COR-L47 (cell line): ENCODE measurements around the gene PLXNC1.

Experiments used
- DNase-seq: peaks from one replicate; lab custom pipeline; 2025; lab: John Stamatoyannopoulos, UW

PLXNC1 gene

DNA sequence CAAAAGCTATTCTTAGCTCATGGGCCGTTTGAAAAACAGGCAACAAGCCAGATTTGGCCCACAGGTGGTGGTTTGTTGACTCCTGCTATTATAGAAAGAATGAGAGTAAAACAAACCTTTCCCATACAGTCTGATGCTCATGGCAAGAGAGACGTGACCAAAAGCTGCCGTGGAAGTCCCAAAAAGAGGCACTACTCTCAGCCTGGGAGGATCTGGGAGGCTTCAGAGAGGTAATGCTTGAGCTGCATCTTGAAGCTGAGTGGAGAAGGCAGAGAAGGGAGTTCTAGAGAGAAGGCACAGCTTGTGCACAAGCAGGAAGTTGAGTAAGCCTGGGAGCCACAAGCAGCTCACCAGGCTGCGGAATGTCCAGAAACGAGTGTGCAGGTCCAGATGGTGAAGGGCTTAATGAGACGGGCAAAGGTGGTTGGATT, 9.6 kb downstream of the PLXNC1 start:
- DNase-seq, result peak; percentile 65

DNA sequence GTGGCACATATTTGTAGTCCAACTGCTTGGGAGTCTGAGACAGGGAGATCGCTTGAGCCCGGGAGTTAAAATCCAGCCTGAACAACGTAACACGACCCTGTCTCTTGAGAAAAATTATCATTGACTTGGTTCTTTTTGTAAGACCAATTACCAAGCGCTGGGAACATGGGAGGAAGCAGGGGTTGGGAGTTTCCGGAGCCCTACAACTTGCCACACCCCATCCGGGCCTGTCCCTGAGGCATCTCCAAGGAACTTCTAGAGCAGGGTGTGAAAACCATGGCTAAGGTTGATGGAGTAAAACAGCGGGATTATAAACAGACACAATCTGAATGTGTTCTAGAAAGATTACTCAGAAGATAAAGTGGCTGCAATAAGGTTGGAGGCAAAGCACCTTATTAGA, 10.3 kb downstream of the PLXNC1 start:
- no peak for DNase-seq

DNA sequence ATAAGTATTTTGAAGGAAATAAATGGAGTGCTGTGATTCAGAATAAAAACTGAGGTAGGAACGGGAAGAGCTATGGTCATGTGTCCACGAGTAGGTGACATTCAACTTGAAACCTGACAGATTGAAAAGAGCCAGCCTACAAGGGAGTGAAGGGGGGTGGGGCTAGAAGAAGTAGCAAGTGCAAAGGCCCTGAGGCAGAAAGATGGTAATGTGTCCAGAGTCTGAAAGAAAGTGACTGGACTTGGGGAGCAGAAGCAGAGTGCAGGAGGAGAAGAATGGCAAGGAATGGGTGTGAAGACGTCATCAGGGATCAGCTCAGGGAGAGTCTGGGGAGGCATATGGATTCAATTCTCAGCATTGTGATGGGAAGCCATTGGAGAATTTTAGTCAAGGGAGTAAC, 13.7 kb downstream of the PLXNC1 start:
- DNase-seq, result no peak

DNA sequence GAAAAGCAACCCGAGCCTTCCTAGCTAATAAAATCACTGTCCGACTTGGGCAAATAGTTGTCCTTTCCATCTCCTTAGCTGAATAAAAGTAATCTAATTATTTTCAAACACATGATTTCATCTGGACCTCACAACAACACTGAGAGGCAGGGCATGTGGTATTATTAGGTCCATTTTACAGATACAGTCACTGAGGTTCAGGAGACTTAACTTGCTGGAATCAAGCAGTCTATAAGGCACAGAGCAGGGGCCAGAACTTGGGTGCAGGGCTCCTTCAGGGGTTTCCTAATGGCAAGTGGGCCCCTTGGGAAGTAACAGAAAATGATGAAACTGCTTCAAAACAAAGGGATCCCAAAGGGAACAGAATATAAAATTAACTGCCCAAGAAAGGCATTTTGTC, 15.5 kb downstream of the PLXNC1 start:
- no peak for DNase-seq

DNA sequence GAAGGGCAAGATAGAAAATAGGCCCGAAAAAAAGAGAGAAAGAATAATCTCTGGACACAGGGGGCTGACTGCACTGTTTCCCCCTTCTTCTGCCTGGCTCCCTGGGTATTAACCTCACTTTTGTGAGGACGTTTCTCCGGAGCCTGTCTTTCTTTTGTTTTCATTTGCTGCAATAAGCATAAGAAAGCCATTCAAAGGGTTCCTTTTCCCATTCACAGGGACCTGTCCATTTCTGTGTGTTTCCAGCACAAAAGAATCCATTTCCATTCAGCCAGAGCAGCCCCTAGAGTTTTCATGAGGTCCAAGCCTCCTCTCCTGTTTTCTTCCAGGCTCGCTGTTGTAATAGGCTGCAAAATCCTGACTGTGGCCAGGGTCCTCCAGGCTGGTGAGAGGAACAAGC, 16.8 kb downstream of the PLXNC1 start:
- no peak for DNase-seq

DNA sequence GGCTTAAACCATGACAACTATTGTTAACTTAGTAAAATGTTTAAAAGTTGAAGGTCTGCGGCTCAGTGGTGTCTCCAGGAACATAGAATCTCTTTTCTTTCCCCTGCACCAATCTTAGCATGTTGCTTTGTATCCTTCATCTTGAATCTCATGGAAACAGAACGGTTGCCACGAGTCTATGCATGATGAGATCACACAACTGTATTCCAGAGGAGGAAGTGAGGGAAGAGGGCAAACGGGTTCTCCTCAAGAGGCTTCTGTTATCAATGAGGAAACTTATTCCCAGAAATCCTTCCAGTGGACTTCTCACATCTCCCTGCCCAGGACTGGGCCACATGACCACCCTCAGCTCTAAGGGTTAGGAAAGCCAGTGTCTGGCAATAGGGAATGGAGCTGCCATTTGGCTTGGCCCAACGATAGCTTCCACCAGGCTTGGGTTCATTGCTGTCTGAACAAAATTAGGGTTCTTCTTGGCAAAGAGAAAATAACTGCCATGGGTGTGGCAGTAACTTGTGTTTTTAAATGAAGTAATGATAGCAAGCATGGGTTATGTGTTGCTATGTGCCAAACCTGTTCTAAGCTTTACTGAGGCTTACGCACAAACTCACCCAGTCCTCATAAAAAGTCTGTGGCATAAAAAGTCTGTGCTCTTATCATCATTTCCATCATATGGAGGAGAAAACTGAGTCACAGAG, 17.4 kb downstream of the PLXNC1 start:
- no peak for DNase-seq

DNA sequence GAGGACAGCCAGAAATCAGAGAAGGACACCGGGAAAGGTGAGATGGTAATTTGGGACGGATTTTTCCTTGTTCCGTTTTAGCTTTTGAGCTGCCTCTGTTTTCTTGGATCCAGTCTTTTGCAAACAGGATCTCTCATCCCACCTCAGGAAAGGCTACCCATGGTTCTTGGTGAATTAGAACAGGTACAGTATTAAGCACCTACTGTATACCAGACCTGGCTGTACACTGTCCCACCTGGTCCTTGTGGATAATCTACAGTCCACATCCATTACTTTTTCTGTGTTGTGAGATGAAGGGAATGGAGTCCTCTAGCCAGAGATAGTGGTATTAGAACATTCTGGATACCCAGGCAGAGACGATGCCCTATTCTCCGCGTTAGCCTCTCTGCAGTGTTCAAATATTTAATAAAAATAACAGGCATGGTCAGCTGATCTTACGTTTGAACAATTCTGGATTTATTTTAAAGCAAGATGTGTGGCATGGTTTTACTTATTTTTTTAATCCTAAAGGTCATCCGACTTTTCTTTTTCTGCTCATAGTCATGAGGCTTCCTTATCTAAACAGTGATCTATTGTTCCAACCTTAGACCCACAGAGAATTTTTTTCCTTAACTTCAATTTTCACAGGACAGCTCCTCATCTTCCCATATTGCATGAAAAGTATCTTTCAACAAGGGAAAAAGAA, 18.8 kb downstream of the PLXNC1 start:
- no peak for DNase-seq

DNA sequence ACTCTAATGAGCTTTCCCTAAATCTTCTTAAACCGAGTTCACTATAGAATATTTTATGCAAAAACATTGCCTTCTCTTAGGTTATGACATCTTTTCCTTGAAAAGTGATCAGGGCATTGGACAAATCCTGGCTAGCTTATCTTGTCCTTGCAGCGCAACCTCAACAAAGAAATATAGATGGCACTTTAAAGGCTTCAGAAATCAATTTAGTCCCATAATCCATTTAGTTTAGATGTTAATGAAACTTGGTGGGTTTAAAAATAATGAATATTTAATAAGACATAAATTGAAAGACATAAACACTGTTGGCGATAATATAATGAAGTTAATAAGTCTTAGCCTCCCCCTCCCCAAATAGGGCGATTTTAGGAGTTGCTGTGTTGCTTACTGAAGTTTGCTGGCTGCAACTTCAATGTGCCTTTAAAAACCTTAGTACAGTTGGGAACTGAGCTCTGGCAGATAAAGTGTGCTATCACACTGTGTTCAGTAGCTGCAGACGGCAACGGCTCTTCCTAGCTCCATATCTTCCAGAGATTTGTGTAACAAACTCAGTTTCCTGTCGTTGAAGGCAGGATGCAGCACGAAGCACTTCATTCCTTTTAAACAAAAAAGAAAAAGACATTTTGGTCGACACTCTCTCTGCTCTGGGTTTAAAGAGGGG, 19.5 kb downstream of the PLXNC1 start:
- DNase-seq, result no peak

DNA sequence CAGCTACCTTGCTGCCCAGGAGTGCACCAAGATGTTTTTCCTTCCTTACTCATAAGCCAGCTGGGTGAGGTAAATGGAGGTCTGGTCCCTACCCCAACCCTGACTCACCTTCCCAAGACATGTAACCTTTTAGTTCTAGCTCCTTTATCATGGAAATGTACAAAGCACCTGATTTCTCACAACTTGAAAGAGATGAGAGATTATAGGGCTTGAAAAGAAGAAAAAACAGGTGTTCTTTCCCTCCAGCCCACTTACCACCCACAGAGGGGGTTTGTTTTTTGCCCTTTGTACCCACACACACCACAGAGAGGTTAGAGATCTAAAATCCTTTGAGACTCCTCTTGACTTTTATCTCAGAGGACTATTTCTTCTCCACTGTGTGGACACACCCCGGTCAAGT, 21.1 kb downstream of the PLXNC1 start:
- no peak for DNase-seq

DNA sequence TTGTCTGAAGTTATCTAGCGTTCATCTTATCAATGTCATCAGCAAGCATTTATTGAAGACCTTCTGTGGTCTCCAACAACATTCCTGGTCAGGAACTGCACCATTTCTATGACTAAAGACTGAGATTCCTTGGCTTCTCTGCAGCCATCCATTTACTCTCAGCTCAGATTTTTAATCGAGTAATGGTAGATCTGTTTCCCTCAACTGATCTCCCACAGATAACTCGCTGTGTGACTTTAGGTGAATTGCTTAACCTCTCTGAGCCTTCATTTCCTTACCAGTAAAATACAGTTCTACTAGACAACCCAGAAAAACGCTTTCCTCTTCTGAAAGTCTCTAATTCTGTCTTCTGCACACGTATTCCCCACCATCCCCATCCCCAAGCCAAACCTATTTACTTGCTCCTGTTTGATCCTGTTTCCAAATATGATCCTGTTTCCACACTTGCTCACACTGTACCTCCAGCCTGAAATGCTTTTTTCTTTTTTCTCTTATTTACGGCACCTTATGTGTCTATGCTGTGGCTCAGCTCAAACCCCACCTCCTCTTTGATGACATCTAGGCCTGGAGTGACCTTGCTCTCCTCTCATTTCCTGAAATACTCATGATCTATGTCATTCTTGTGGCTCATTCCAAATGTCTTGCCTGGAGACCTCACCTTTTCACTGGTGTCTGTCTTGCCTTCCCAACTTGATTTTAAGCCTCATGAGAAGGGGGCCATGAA, 21.8 kb downstream of the PLXNC1 start:
- DNase-seq, result no peak

DNA sequence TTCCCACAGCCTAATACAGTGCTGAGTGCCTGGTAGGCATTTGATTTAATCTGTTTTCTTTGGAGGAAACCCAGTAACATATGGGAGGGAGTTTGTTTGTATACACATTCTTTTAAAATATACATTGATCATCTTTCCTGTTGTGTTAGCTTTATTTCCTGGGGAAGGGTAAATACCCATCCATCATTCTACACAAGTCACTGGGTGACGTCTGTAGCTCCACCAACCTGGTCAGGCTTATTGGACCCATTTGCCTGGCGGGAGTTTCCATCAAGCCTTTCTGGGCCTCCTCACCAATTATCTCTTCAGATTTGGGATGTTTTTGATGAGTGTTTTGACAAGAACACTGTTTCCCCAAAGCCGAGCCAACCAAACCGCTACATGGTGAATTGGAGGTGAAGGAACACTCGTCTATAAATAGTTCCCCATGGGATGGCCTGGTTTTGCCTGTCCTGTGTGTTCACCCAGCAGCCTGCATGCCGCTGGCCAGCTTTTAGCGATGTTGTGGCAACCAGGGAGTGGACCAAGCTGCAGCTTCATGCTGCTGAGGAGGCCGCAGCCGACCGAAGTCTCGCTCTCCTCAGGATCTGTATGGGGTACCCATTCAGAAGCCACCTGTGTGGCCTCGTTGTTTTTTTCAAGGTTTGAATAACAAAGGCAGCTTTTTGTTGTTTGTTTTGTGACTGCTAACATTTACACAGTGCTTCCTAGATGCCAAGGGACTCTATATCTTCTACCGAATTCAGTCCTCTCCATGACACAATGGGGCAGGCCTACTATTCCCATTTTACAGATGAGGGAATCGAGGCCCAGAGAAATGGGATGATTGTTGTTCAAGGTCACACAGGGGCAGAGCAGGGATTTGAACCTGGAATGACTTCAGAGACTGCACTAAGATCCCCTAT, 22.6 kb downstream of the PLXNC1 start:
- DNase-seq, result no peak

DNA sequence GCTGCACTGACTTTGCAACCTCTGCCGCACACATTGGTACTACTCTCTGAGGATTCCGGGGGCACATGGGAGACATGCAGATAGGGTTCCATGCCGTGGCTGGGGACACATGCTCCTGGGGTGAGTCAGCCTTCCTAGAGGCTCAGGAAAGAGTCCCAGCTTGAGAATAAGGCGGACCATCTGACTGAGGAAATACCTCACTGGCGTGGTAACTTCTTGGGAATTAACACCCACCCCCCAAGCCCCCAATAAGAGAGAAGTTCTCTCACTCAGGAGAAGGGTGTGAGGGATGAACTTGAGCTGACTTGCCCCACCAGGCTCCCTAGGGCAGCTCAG, 23.2 kb downstream of the PLXNC1 start:
- DNase-seq, result no peak

DNA sequence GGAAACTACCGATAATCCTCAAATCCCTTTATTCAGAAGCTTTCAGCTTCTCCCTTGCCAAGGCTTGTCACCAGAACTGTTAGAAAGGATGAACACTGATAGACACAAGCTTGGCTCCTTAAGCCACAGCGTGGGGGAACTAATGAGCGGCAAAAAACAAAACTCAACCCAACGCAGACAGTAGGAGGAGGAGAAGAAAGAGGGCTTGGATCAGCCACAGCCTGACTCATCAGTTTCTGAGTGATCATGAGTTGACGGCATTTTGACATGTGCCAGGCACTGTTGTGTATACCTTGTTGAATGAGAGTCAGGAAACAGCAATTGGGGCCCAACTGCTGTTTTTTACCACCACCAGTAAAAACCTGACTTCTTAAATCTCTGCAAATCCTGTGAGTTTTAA, 23.7 kb downstream of the PLXNC1 start:
- no peak for DNase-seq

DNA sequence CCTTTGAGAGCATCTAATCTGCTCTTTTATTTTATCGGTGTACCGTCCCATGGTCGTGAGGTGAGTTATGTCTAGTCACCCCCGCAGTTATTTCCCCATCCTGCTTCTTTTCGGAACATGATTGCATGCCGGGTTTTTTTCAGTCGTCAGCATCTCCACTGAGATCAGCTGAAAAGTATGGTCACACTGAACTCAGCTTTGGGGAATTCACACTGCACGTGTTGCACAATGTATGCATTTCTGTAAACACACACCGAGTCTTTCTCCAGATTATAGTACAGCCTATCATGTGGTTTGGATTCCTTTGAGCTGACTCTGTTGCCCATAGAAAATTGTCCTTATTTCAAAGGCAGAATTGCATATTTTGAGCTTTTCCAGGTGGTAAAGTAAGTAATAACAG, 24.6 kb downstream of the PLXNC1 start:
- DNase-seq, result no peak

DNA sequence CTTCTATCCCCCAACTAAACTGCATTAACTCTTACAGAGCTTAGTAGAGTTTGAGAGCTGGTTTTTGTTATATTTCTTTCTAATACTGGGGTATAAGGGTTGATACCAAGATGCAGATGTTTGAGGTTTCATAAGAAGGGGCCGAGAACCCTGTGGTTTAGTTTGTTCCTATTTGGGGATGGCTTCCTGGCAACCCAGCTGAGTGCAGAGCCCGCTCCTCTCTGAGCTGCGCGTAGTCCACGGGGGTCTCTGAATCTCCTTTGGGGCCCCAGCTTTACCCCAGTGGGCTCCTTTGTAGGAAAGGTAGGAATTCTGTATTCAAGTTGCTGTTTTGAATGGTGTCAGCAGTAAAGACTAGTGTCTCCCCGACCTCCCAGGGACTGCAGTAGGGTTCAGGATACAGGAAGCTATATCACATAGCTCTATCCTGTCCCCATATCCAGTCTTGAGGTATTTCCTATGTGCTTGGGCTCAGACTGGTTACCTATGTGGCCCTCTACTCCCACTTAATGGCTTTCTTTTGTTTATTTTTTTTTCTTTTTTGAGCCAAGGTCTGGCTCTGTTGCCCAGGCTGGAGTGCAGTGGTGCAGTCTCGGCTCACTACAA, 25.4 kb downstream of the PLXNC1 start:
- DNase-seq, result no peak

DNA sequence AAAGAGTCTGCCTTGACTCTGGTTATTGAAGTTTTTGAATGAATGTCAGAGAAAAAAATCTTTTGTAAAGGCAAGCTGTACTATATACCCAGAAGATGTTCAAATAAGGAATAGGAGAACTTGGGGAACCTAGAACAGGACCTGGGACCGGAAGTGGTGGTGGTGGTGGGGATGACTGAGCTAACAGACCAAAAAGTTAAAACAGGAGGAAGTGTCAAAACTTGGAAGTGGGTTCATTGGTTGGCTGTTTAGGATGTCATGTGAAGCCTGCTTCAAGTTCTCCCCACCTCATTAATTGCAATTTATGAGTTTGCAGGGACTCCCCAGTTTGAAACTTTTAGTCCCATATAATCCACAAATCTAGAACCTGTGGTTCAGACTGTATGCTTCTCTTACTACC, 26.2 kb downstream of the PLXNC1 start:
- DNase-seq, result no peak

DNA sequence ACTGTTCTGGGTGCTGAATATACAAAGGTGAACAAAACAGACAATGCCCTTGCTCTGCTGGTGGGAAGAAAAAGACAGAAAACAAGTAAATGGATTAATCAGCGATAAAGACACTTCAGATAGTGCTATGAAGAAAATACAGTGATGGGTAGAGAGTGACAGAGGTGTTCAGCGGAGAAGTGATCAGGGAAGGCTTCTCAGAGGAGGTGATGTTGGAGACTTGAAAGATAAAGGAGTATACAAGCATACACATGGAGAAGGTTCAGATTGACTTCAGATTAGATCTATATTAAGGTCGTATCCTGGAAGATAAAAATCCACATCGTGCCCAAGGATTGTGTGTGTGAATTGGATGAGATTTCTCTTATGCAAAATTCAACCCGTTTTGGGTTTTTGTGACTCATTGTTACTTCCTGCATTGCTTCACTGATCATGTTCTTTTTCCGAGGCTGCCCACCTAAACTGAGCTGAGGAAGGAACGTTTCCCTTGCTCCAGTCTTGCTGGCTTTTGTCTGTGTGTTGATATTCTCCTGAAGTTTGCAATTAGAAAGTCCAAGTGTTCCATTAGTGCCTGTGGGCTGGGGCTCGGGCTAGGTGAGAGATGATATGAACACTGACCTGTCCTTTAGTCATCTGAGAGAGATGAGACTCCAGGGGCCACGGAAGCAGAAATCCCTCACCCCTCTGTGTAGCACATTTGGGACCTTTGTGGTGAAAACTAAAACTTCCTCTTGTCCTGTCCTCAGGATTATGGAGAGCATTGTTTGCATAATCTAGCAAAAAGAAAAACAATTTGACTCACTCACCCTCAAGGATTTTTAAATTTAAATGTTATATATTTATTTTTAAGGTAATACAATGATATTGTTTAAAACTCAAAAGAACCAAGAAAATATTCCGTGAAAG, 27.6 kb downstream of the PLXNC1 start:
- DNase-seq, result no peak

DNA sequence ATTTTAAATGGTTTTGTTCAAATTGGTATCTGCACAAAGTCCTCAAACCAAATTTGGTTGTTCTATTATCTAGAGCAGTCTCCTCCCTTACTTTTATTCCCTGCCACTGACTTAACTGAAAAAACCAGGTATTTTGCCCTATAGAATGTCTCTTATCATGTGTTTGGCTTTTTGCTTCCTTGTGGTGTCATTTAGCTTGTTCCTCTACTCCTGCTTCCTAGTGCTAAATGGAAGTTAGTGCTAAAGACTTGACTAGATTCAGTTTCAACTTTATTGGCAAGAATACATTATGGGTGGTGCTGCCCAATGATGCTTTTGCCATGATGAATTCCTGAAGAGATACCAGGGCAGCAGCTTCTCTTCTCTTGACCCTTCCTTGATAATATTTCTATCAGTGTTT, 29.7 kb downstream of the PLXNC1 start:
- no peak for DNase-seq

DNA sequence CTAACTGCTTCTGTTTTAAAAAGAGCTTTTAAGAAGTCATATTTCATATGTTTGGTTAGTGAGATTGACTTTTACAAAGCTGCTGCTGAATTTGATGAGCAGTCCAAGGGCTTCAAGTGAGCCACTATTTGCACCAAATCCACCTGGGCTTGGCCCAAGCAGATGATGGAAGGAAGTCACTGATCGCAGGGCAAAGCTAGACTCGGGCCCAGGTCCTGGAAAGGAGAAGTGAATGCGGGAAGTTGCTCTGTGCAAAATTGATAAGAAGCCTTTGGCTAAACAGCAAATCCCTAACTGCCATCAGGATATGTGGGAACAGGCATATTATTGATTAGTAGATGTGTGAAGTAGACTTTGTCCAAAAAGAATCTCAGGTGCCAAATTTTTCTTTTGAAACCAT, 30.5 kb downstream of the PLXNC1 start:
- DNase-seq, result no peak

DNA sequence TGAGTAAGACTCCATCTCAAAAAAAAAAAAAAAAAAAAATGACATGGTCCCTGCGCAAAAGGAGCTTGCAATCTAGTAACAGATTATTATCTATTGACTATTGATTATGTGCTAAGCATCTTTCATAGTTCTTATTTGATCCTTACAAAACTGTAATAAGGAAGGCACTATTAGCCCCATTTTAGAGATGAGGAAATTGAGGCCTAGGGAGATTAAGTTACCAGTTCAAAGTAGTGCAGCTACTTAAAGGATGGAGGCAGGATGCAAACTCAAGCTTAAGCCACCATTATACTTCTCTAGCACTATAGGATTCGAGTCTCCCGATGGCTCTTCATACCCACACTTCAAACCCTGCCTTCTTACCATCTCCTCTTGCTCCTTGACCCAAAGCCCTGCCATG, 31.3 kb downstream of the PLXNC1 start:
- no peak for DNase-seq
